ENCODE data around the gene ATP8B3.
A peak's percentile ranks its signal among the peaks of the same experiment; 100 is the strongest.

Gene ATP8B3

GRCh38 chr19:1828279-1829238 is 16.5 kb upstream of the ATP8B3 start:
- Histone ChIP-seq H3K27ac (ENCODE audit: extremely low read depth, low read depth, low read length) (no peak overlapping the region), H3K4me1 (ENCODE audit: control insufficient read depth, insufficient read depth, low read length) (no peaks in the 10 kb centered on the region), H3K9me3 (ENCODE audit: control insufficient read depth, insufficient read depth, low read depth, low read length) (no peaks in the 10 kb centered on the region), H3K36me3 (ENCODE audit: control insufficient read depth in 2 of 2, insufficient read depth in 1 of 2, low read length in 2 of 2) (peaks cover 12 to 45% of the 10 kb centered on the region in 2 experiments; a peak in 2 of 3 replicates), H3K4me3 (ENCODE audit: low read depth, low read length) (no peak overlapping the region)
- ChIA-PET CTCF (interaction anchor here (0.7 to 2.8 kb wide), 4 partner anchors 9 to 222 kb away, joined by 4 to 19 read pairs (median 4); no protein-coding TSS in a partner anchor), POLR2A (interaction anchor here (0.6 kb wide), 1 partner anchor 286 kb away, joined by 3 read pairs; no protein-coding TSS in a partner anchor)
- TF ChIP-seq, protein P1, sequence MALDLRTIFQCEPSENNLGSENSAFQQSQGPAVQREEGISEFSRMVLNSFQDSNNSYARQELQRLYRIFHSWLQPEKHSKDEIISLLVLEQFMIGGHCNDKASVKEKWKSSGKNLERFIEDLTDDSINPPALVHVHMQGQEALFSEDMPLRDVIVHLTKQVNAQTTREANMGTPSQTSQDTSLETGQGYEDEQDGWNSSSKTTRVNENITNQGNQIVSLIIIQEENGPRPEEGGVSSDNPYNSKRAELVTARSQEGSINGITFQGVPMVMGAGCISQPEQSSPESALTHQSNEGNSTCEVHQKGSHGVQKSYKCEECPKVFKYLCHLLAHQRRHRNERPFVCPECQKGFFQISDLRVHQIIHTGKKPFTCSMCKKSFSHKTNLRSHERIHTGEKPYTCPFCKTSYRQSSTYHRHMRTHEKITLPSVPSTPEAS (tag by site-specific recombination; IDR thresholded peaks at IDR 0.05), result no peak
- TF ChIP-seq ZNF274 (IDR thresholded peaks at IDR 0.05; ENCODE audit: low read length) (no peak), ZNF274 (tag by site-specific recombination; IDR thresholded peaks at IDR 0.05; ENCODE audit: borderline replicate concordance) (no peak), HIC1 (tag by site-specific recombination; IDR thresholded peaks at IDR 0.05) (peak; percentile 75), ZNF155 (tag by site-specific recombination; IDR thresholded peaks at IDR 0.05) (no peak), ZNF148 (tag by site-specific recombination; IDR thresholded peaks at IDR 0.05; ENCODE audit: borderline replicate concordance) (no peak), KLF10 (tag by site-specific recombination; IDR thresholded peaks at IDR 0.05) (no peak)

DNA sequence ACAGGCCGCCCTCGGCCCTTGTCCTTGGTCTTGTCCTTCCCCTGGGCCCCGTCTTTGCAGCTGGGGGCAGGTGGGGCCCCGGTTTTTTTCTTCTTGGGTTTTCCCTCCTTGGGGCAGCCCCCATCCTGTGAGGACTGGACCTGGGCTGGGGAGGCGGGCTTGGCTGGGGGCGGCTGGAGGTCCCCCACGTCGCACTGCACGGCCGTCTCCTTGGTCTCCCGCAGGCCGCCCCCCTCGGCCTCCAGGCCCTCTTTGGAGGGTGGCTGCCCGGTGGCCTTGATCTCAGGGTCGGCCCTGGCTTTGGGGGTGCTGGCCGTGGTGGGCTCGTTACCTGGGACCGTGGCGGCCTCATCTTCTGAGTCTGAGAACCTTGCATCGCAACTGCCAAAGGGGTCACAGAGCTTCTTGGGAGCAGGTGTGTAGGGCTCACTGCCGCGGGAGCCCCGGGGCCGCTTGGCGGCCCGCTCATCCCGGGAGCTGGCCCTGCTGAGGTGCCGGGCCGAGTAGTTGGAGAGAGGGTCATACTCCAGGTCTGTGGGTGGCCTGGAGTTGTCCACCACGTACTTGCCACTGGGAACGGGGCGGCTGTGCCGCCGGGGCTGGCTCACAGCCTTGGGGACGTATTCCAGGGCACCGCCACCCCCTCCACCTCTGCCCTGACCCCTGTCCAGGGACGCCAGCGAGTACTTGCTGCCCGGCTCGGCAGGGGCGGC is 15.6 kb upstream of the ATP8B3 start:
- TF ChIP-seq GLIS1 (tag by site-specific recombination; IDR thresholded peaks at IDR 0.05) (0 out of 2 replicates have a peak, but pooled peaks have one; percentile 17), ZNF510 (tag by site-specific recombination; IDR thresholded peaks at IDR 0.05; ENCODE audit: insufficient replicate concordance) (no peak), GLIS2 (tag by site-specific recombination; IDR thresholded peaks at IDR 0.05) (peak; percentile 26; the same call in 1 of the 2 replicates)
- H3K4me3 ChIP-seq (ENCODE audit: low read depth, low read length), result no peak overlapping the region
- no peaks in the 10 kb centered on the region for H3K9me3 ChIP-seq (ENCODE audit: control insufficient read depth, insufficient read depth, low read depth, low read length)
- ChIA-PET CTCF (interaction anchor here (0.7 to 5.0 kb wide), 7 partner anchors 10 to 281 kb away, joined by 5 to 53 read pairs (median 21); no protein-coding TSS in a partner anchor), POLR2A (interaction anchor here (0.6 to 0.7 kb wide), 2 partner anchors 10 to 286 kb away, joined by 3 read pairs; no protein-coding TSS in a partner anchor)
- no peak overlapping the region for H3K27ac ChIP-seq (ENCODE audit: extremely low read depth, low read depth, low read length)
- H3K36me3 ChIP-seq (ENCODE audit: control insufficient read depth in 2 of 2, insufficient read depth in 1 of 2, low read length in 2 of 2), result peaks cover 12 to 54% of the 10 kb centered on the region in 2 experiments; a peak in 2 of 3 replicates
- H3K4me1 ChIP-seq (ENCODE audit: control insufficient read depth, insufficient read depth, low read length), result no peaks in the 10 kb centered on the region

Data from HEK293 (cell line).